GM10266 (cell line): ENCODE results near the gene BCL7B.
A peak's percentile ranks its signal among the peaks of the same experiment; 100 is the strongest.
"Not testable (repeated sequence)": the region's sequence is repeated elsewhere in the genome, so short reads cannot be mapped to it uniquely, and the experiment has no call there.

Experiments
- DNase-seq: peaks from one replicate; pipeline ENCODE4 v3.0.0; 2012; ENCODE audit errors: extremely low spot score
- TF ChIP-seq, protein P1 (sequence below): IDR thresholded peaks from 2 replicates; pipeline ENCODE4 v1.5.1; 2012; ENCODE audit warnings: mild to moderate bottlenecking, low read depth; ENCODE audit not compliant: control insufficient read depth, insufficient read depth; ENCODE audit errors: missing control alignments

The BCL7B gene

DNA sequence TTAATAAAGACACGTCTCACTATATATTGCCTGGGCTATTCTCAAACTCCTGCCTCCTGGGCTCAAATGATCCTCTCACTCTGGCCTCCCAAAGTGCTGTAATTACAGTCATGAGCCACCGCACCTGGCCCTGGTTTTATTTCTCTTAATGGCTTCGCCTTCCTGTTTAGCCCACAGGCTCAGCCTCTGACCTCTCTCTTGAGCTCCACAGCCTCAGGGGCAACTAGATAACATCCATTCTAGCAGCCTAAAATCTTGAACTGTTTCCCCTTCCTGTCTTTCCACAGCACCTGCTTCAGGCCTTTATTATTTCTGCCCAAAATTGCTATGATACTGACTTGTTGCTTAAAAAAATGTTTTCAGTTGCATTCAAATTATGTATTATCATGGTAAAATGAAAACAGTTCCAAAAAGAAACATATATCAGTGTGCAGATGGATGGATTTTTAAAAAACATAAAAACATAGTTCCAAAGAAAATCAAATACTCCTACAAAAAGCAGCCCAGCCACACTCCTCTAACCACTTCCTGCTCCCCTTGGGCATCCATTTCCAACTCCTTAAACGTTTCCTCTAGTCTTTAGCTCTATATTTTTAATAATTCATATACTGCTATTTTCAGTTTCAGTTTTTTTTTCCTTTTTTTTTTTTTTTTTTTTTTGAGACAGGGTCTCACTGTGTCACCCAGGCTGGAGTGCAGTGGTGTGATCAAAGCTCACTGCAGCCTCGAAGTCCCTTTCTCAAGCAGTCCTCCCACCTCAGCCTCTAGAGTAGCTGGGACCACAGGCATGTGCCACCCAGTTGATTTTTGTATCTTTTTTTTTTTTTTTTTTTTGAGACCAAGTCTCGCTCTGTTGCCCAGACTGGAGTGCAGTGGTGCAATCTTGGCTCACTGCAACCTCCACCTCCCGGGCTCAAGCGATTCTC lies 30.3 kb downstream of the BCL7B start:
- TF ChIP-seq, protein P1, sequence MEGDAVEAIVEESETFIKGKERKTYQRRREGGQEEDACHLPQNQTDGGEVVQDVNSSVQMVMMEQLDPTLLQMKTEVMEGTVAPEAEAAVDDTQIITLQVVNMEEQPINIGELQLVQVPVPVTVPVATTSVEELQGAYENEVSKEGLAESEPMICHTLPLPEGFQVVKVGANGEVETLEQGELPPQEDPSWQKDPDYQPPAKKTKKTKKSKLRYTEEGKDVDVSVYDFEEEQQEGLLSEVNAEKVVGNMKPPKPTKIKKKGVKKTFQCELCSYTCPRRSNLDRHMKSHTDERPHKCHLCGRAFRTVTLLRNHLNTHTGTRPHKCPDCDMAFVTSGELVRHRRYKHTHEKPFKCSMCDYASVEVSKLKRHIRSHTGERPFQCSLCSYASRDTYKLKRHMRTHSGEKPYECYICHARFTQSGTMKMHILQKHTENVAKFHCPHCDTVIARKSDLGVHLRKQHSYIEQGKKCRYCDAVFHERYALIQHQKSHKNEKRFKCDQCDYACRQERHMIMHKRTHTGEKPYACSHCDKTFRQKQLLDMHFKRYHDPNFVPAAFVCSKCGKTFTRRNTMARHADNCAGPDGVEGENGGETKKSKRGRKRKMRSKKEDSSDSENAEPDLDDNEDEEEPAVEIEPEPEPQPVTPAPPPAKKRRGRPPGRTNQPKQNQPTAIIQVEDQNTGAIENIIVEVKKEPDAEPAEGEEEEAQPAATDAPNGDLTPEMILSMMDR: no peak
- no peak for DNase-seq

DNA sequence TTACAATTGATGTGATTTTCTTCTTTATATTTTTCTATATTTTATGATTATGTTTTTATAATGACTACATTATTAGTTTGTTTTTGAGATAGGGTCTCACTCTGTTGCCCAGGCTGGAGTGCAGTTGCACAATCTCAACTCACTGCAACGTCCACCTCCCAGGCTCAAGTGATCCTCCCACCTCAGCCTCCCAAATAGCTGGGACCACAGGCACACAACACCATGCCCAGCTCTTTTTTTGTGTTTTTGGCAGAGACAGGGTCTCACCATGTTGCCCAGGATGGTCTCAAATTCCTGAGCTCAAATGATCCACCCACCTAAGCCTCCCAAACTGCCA lies 31.4 kb downstream of the BCL7B start:
- not testable (repeated sequence) for DNase-seq

DNA sequence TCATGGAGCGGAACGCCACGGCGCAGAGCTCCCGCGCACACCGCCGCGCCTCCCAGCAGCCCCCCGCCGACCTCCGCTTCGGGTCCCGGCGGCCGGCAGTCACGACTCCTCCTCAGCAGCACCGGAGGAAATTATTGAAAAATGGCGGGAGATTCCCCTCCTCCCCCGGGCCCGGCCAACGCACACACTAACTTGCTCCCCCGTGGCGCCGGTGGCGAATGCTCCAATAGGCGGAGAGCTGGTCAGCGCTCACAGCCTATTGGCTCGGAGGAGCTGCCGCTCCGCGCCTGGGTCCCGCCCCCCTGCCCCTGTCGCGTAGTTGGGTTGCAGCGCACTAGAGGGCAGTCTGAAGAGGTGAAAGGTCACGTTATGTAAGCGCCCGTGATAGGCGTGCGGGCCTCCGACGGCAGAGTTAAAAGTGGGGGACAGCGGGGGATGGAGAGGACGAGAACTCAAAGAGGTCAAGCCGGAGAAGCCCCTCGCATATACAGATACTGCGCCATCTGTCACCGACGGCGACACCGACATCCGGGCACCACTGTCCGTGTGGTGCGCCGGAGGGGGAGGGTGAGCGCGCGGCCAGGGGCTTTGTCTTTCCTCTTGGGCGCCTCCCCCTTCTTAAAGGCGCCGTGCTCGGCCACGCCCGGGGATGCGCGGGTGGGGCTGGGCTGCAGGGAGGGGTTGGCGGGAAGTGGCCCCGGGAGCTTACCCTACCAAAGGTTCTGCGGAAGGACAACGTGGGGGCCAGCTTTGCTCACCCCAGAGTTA lies 35.2 kb downstream of the BCL7B start, which contains the start of gene BAZ1B:
Gene BAZ1B, minus strand, starts transcription at position 189 of the 768 bp plus-strand sequence. CDS start 360 bp downstream, outside the sequence.
- TF ChIP-seq, protein P1: no peak
- DNase-seq: peak; percentile 99

DNA sequence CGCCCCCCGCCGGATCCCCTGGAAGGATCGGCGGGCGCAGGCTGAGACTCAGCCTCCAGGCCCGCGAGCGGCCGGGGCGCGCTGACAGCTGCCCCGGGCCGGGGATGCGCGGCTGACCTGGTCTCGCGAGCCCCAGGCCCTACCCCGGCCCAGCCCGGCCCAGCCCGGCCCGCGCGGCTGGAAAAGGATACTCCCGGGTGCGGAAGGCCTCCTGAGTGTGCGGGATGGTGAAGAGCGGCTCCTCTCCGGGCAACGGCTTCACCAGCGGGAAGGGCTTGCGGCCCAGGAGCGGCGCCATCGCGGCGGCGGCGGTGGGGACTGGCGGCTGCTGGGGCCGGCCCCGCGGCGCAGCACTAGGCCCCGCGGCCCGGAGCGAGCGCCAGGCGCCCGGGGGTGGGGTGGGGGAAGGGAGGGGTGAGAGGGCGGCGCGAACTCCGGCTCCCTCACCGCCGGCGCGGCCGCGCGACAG lies 35.8 kb downstream of the BCL7B start:
- peak; percentile 84 for DNase-seq
- TF ChIP-seq, protein P1: no peak

DNA sequence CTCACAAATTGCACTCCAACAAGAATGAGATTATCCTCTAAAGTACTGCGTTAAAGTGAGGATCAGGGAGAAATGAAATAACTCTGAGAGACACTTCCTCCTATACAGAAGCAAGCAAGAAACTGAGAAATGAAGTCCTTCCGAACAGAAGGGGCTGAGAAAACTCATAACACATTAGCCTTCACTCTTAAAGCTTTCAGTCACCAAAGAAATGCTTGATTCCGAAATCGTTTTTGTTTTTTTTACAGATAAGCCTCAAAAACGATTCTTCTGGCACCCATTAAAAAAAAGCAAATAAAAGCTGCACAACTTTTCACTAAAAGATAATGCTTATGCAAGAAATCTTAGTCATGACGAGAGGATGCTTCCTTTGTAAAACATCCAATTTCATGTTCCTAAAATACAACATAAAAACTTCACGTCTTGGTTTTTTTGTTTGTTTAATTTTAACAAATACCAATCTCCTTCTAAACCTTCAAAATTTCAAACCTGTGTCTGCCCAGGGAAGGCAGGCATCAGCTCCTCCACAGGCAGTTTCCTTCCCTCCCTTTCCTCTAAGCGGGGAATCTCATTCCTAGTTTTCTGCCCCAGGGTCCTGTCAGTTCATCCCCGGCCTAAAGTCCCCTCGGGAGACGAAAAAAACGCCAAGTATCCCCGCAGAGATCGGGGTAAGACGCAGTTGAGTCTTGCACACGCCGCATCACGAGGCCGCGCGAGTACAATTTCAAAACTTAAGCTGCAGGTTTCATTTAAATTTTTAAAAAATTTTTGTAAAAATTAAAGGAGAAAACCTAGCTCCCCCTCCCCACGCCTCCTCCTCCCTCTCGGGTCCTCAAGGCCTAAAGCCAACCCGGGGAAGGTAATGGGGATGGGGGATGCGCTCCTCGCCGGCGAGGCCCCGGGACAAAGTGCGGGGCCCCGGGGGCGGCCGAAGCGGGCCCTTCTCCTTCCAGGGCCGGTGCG lies 36.5 kb downstream of the BCL7B start:
- DNase-seq: peak; percentile 27

DNA sequence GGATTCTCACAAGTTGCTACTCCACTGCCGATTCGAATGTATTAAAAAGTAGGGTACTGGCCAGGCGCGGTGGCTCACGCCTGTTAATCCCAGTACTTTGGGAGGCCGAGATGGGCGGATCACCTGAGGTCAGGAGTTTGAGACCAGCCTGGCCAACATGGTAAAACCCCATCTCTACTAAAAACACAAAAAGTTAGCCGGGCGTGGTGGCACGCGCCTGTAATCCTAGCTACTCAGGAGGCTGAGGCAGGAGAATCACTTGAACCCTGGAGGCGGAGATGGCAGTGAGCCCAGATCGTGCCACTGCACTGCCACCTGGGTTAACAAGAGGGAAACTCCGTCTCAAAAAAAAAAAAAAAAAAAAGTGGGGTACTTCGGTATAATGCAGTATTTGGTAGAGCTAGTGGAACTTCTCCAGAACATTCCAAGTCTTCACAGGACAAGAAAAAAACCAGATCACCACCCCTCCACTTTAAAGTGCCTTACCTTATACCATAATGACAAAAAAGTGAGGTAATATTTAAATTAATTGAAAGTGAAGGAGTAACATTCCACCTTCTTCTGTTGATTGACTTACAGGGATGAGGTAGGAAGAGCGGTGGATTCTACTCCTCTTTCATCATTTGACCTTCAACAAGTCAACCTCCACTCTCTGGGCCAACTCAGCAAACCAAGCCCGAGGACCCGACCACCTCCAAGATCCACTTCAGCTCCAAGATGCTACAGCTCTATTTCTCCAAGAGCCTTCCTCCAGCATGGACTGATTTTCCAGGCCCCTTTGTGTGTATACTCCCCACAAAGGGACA lies 37.4 kb downstream of the BCL7B start:
- DNase-seq: no peak

More for the DNA sequence above, 36.5 kb downstream of the BCL7B start:
- TF ChIP-seq, protein P1: no peak

More for the DNA sequence above, 37.4 kb downstream of the BCL7B start:
- TF ChIP-seq, protein P1: no peak
